Naive thymus-derived CD4-positive, alpha-beta T cell (primary cell): ENCODE data around the gene BACH1. TPM values are rescaled to one million over a fixed set of nuclear protein-coding genes. Genes with fewer than 3 reads are reported as not detected.

ENCODE experiments used
- ATAC-seq: fragments of 150-1000 bp; cut with Tn5 transposase; 2 replicates; pipeline ENCODE4 v1.10.0; 2021; ENCODE audit warnings: mild to moderate bottlenecking, moderate library complexity
- CTCF ChIA-PET: fragments of 350-600 bp; sonication (Branson Sonifier 250); formaldehyde crosslinking; loops from one replicate; lab custom pipeline; 2021; ENCODE audit warnings: antibody characterized with exemption; lab: Charles Lee
- POLR2A ChIA-PET: fragments of 350-600 bp; sonication (Branson Sonifier 250); formaldehyde crosslinking; loops from one replicate; lab custom pipeline; 2021; ENCODE audit warnings: antibody characterized with exemption, inconsistent platforms; lab: Charles Lee
- DNase-seq, 9 donors: peaks; one replicate each; pipeline versions ENCODE4 v3.0.0 to v3.0.0-alpha.2; 2020 to 2022; ENCODE audit warnings: mixed read lengths in 1 of 9
- H3K27ac ChIP-seq: one replicate; pipeline ENCODE4 v1.7.0; 2013; ENCODE audit warnings: mild to moderate bottlenecking, low read depth, low read length, moderate library complexity
- H3K27me3 ChIP-seq, 2 donors: one replicate each; pipeline ENCODE4 v1.7.0; 2013; ENCODE audit warnings: low read length in 2 of 2, mild to moderate bottlenecking in 2 of 2, moderate library complexity in 2 of 2; ENCODE audit not compliant: control insufficient read depth in 2 of 2, insufficient read depth in 2 of 2
- H3K36me3 ChIP-seq, 3 experiments: 1 replicate in 2 of 3; 2 replicates in 1 of 3; pipeline ENCODE4 v1.7.0; 2013; ENCODE audit warnings: low read length in 3 of 3, mild to moderate bottlenecking in 3 of 3, moderate library complexity in 1 of 3; ENCODE audit not compliant: insufficient read depth in 3 of 3, control insufficient read depth in 2 of 3
- H3K4me1 ChIP-seq, 2 donors: one replicate each; pipeline ENCODE4 v1.7.0; 2013; ENCODE audit warnings: low read length in 2 of 2, mild to moderate bottlenecking in 2 of 2, moderate library complexity in 1 of 2; ENCODE audit not compliant: control insufficient read depth in 2 of 2, insufficient read depth in 2 of 2
- H3K4me3 ChIP-seq: 2 replicates; pipeline ENCODE4 v1.7.0; 2013; ENCODE audit warnings: mild to moderate bottlenecking, low read length
- H3K9me3 ChIP-seq, 3 experiments: 1 replicate in 2 of 3; 2 replicates in 1 of 3; pipeline ENCODE4 v1.7.0; 2013; ENCODE audit warnings: low read length in 3 of 3; ENCODE audit not compliant: control insufficient read depth in 2 of 3
- H3K27ac Mint-ChIP-seq, 9 donors: one replicate each; pipeline ENCODE4 v1.8.0; 2020 to 2022; ENCODE audit warnings: mixed read lengths in 9 of 9, mild to moderate bottlenecking in 8 of 9, moderate library complexity in 5 of 9, inconsistent platforms in 2 of 9
- H3K27me3 Mint-ChIP-seq, 5 donors: one replicate each; pipeline ENCODE4 v1.8.0; 2021 to 2022; ENCODE audit warnings: mixed read lengths in 5 of 5, mild to moderate bottlenecking in 1 of 5
- H3K36me3 Mint-ChIP-seq, 5 donors: one replicate each; pipeline ENCODE4 v1.8.0; 2020 to 2022; ENCODE audit warnings: mixed read lengths in 5 of 5, mild to moderate bottlenecking in 3 of 5, inconsistent platforms in 1 of 5
- H3K4me1 Mint-ChIP-seq, 7 donors: one replicate each; pipeline ENCODE4 v1.8.0; 2020 to 2022; ENCODE audit warnings: mixed read lengths in 7 of 7, mild to moderate bottlenecking in 3 of 7, inconsistent platforms in 1 of 7
- H3K4me3 Mint-ChIP-seq, 10 donors: one replicate each; pipeline ENCODE4 v1.8.0; 2020 to 2022; ENCODE audit warnings: mild to moderate bottlenecking in 10 of 10, mixed read lengths in 10 of 10, moderate library complexity in 6 of 10, inconsistent platforms in 2 of 10
- H3K9me3 Mint-ChIP-seq, 11 donors: one replicate each; pipeline ENCODE4 v1.8.0; 2020 to 2022; ENCODE audit warnings: mixed read lengths in 11 of 11, mild to moderate bottlenecking in 4 of 11, inconsistent platforms in 1 of 11, moderate library complexity in 1 of 11
- intact Hi-C, 2 donors: fragments of 100-400 bp; cut with micrococcal nuclease; formaldehyde crosslinking; loops; one replicate each; pipeline ENCODE4 v1.15.1; 2023
- polyA plus RNA-seq, 2 donors: library from polyadenylated mRNA; unstranded; fragments of 300-500 nt; fragmentation: Illumina TruSeq; gene quantifications; one replicate each; pipeline ENCODE4 v1.2.3, GENCODE V29; 2021
- total RNA-seq, 6 experiments: library from RNA in 5 of 6; stranded (reverse) in 5 of 6; gene quantifications; 1 replicate in 5 of 6; 2 replicates in 1 of 6; pipeline ENCODE4 v1.2.3 and lab custom pipeline; 2021 to 2026

BACH1 gene
- total and polyA plus RNA-seq, 7 experiments from 2014 or later, result 22.6 to 95.6 (median 42.0) TPM

DNA sequence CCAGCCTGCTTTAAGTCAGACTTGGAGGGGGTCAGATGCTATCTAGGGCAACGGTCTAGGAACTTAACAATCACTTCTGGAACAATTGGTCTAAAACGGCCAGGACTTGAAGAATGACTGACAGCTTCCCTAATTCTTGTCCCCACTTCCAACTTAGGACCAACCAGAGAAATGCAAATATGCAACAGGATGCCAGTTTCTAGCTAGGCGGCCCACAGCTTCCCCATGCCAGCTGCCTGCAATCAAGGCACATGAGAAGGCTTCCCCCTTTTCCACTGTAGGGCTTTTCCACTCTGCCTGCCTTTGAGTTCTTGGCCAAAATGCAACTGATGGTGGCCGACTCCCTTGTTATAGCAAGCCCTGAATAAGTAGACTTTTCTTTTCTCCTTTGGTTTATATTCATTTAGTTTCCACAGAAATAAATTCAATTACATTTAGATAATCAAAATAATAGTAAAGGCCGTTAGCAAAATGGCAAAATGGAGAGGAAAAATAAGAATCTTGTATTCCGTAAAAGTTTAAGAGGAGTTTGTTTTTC is 80.9 kb downstream of the BACH1 start:
- peaks cover 0 to 11% (median 0%) of the 10 kb centered on the region in 5 donors for H3K36me3 Mint-ChIP-seq
- POLR2A ChIA-PET, result interaction anchor here (0.6 to 0.8 kb wide), 3 partner anchors 37 to 70 kb away, joined by 3 to 4 read pairs (median 3); no protein-coding TSS in a partner anchor
- CTCF ChIA-PET, result interaction anchor here (0.7 kb wide), 1 partner anchor 388 kb away, joined by 3 read pairs; no protein-coding TSS in a partner anchor

DNA sequence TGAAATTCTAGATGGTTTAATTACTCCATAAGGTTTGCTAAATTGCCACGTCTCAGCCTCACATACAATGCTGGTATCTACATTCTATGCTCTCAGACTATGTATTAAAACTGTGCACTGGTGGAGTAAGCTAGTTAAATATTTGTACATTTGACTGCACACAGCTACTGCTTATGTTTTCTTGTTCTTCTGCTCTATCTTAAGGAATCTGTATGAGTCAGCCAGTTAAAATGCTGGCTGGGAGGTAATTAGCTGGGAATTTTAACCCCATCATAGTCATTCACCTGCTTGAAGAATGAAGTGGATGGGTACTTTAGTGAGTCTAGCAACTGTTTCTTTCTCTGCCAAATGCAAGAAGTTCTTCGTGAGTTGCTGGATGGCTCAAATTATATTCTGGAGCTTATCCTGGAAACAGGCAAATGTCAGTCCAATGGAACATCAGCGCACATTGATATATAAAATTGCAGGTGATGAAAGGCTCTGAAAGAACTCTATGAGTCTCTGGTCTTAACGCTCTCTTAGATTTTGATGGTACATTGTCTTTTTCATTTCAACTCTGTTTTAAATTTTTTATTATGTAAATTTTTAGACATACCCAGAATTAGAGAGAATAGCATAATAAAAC is 83.4 kb downstream of the BACH1 start:
- Mint-ChIP-seq H3K9me3 (peaks cover 0 to 1% (median 0%) of the 10 kb centered on the region in 11 donors), H3K4me1 (peaks cover 0 to 3% (median 1%) of the 10 kb centered on the region in 7 donors)

More for the DNA sequence above, 80.9 kb downstream of the BACH1 start:
- H3K4me3 ChIP-seq, result no peak overlapping the region
- no peak overlapping the region for H3K27ac ChIP-seq
- no peaks in the 10 kb centered on the region for H3K27me3 ChIP-seq
- Mint-ChIP-seq H3K9me3 (peaks cover 0 to 1% (median 0%) of the 10 kb centered on the region in 11 donors), H3K27me3 (no peaks in the 10 kb centered on the region), H3K4me1 (peaks cover 5 to 13% (median 10%) of the 10 kb centered on the region in 7 donors), H3K27ac (no peak overlapping the region), H3K4me3 (no peak overlapping the region)
- intact Hi-C loops, result loop anchor here in 1 of 2 donors (5.0 to 10.0 kb wide), 2 partner anchors 385 to 468 kb away; partner anchors contain the start of gene LTN1
- no peaks in the 10 kb centered on the region for H3K36me3 ChIP-seq
- ATAC-seq (no peak), DNase-seq (no peak)
- no peaks in the 10 kb centered on the region for H3K9me3 ChIP-seq
- H3K4me1 ChIP-seq, result peaks cover 5 to 9% of the 10 kb centered on the region in 2 donors

DNA sequence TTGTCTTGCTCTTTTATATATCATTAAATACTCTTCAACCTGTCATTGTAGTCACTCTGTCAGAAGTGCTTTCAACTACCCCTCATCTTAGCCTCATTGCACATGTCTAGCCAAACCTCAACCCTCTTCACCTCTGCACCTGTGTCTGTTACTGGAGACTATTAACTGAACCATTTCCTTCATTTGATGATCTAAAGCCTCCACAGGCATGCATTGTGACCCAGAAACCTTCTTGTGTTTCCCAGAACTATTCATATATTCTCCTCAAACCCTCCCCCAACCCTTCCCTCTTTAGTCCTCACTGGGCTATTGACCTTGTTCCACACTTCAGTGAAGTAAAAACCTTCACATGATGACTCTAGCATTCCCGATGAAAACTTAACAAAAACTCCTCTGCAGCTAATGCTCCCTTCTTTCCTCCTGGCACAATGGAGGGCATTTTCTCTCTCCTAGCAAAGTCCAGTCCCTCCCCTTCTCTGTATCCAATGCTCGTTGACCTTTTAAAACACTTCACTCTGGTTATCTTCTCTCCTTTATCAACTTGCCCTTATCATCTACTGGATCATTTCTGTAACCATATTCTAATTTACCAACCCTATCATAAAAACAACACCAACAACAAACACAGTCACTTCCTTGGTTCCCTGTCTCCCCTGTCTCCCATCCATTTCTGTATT is 86.1 kb downstream of the BACH1 start:
- H3K27me3 ChIP-seq, result no peaks in the 10 kb centered on the region
- Mint-ChIP-seq H3K27ac (no peak overlapping the region), H3K9me3 (peaks cover 0 to 1% (median 0%) of the 10 kb centered on the region in 11 donors), H3K36me3 (peaks cover 0 to 6% (median 0%) of the 10 kb centered on the region in 5 donors), H3K27me3 (no peaks in the 10 kb centered on the region), H3K4me1 (no peaks in the 10 kb centered on the region), H3K4me3 (no peak overlapping the region)
- H3K36me3 ChIP-seq, result no peaks in the 10 kb centered on the region
- no peak overlapping the region for H3K27ac ChIP-seq
- H3K4me1 ChIP-seq, result no peaks in the 10 kb centered on the region
- no peak overlapping the region for H3K4me3 ChIP-seq
- ATAC-seq, result no peak
- intact Hi-C loops, result no loop called here
- H3K9me3 ChIP-seq, result no peaks in the 10 kb centered on the region
- CTCF ChIA-PET, result interaction anchor here (1.3 kb wide), 1 partner anchor 8 kb away, joined by 3 read pairs; no protein-coding TSS in a partner anchor
- DNase-seq, result no peak
- POLR2A ChIA-PET, result no interaction called here

More for the DNA sequence above, 83.4 kb downstream of the BACH1 start:
- intact Hi-C loops, result no loop called here
- ATAC-seq, result no peak
- no peak overlapping the region for H3K27ac ChIP-seq
- Mint-ChIP-seq H3K27me3 (no peaks in the 10 kb centered on the region), H3K27ac (no peak overlapping the region), H3K4me3 (no peak overlapping the region), H3K36me3 (peaks cover 0 to 10% (median 0%) of the 10 kb centered on the region in 5 donors)
- no peaks in the 10 kb centered on the region for H3K9me3 ChIP-seq
- POLR2A ChIA-PET, result no interaction called here
- H3K4me3 ChIP-seq, result no peak overlapping the region
- no peaks in the 10 kb centered on the region for H3K4me1 ChIP-seq
- H3K27me3 ChIP-seq, result no peaks in the 10 kb centered on the region
- no peaks in the 10 kb centered on the region for H3K36me3 ChIP-seq
- no peak for DNase-seq
- CTCF ChIA-PET, result no interaction called here

DNA sequence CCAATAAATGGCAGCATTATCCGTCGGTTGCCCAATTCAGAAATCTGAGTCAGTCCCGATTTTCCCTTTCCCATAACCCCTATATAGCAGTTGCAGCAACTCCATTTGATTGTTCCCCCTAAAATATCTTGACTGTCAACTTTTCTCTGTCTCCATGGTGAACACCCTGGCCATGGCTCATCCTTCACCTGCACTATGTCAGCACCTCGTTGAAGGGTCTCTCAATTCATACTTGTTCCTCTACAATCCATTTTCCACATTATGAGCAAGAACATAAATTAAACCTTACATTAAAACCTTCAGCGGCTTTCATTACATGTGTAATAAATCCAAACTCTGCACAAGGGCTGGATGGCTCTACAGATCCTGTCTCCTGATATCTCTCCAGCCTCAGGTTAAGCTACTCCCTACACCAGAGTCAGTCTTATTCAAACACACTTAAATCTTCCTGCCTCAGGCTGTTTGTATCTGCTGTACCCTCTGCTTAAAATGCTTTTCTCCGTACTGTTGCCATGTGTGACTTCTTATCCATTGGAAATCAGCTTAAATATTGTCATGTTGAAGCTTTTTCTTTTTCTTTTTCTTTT is 87.3 kb downstream of the BACH1 start:
- no peak for ATAC-seq
- no peaks in the 10 kb centered on the region for H3K27me3 Mint-ChIP-seq
- Histone ChIP-seq H3K4me1 (no peaks in the 10 kb centered on the region), H3K36me3 (no peaks in the 10 kb centered on the region), H3K9me3 (no peaks in the 10 kb centered on the region), H3K27me3 (no peaks in the 10 kb centered on the region), H3K4me3 (no peak overlapping the region), H3K27ac (no peak overlapping the region)
- ChIA-PET CTCF (interaction anchor here (1.3 kb wide), 1 partner anchor 9 kb away, joined by 3 read pairs; no protein-coding TSS in a partner anchor), POLR2A (no interaction called here)
- H3K4me1 Mint-ChIP-seq, result no peaks in the 10 kb centered on the region
- H3K4me3 Mint-ChIP-seq, result no peak overlapping the region
- peaks cover 0 to 1% (median 0%) of the 10 kb centered on the region in 11 donors for H3K9me3 Mint-ChIP-seq
- intact Hi-C loops, result no loop called here
- no peak overlapping the region for H3K27ac Mint-ChIP-seq
- H3K36me3 Mint-ChIP-seq, result peaks cover 0 to 6% (median 0%) of the 10 kb centered on the region in 5 donors
- no peak for DNase-seq

DNA sequence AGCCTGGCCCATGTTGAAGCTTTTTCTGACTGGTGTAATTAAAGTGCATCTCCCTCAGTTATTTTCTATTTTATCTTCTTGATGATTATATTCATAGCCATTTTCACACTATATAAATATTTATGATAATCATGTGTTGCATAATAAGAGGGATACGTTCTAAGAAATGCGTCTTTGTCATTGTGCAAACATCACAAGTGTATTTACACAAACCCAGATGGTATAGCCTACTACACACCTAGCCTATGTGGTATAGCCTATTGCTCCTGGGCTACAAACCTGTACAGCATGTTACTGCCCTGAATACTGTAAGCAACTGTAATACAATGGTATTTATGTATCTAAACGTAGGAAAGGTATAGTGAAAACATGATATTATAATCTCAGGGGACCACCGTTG is 88.1 kb downstream of the BACH1 start:
- no peaks in the 10 kb centered on the region for H3K4me1 ChIP-seq
- no peaks in the 10 kb centered on the region for H3K27me3 ChIP-seq
- no peak overlapping the region for H3K4me3 ChIP-seq
- ChIA-PET POLR2A (no interaction called here), CTCF (no interaction called here)
- no peaks in the 10 kb centered on the region for H3K27me3 Mint-ChIP-seq
- DNase-seq, result no peak
- no peaks in the 10 kb centered on the region for H3K36me3 ChIP-seq
- H3K4me3 Mint-ChIP-seq, result no peak overlapping the region
- no peak overlapping the region for H3K27ac ChIP-seq
- H3K9me3 Mint-ChIP-seq, result peaks cover 0 to 1% (median 0%) of the 10 kb centered on the region in 11 donors
- no peaks in the 10 kb centered on the region for H3K4me1 Mint-ChIP-seq
- ATAC-seq, result no peak
- no peaks in the 10 kb centered on the region for H3K9me3 ChIP-seq
- H3K36me3 Mint-ChIP-seq, result peaks cover 0 to 4% (median 0%) of the 10 kb centered on the region in 5 donors
- no peak overlapping the region for H3K27ac Mint-ChIP-seq
- intact Hi-C loops, result no loop called here

DNA sequence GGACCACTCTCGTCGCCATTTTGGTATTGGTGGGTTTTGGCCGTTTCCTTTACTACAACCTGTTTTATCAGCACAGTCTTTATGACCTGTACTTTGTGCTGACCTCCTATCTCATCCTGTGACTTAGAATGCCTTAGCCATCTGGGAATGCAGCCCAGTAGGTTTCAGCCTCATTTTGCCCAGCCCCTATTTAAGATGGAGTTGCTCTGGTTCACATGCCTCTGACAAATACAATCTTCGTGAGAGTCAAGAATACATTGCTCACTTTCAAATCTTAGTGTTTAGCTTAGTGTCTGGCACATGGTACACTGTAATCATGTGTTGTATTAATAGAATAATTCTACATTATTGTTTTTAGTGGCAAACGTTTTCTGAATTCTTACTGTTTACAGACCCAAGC is 88.9 kb downstream of the BACH1 start:
- Mint-ChIP-seq H3K36me3 (peaks cover 0 to 5% (median 0%) of the 10 kb centered on the region in 5 donors), H3K27me3 (no peaks in the 10 kb centered on the region), H3K27ac (no peak overlapping the region), H3K4me1 (no peaks in the 10 kb centered on the region), H3K9me3 (peaks cover 0 to 1% (median 0%) of the 10 kb centered on the region in 11 donors), H3K4me3 (no peak overlapping the region)
- POLR2A ChIA-PET, result no interaction called here
- no peaks in the 10 kb centered on the region for H3K9me3 ChIP-seq
- DNase-seq, result no peak
- H3K4me3 ChIP-seq, result no peak overlapping the region
- H3K4me1 ChIP-seq, result no peaks in the 10 kb centered on the region
- no peak for ATAC-seq
- no peak overlapping the region for H3K27ac ChIP-seq
- intact Hi-C loops, result no loop called here
- no peaks in the 10 kb centered on the region for H3K27me3 ChIP-seq
- CTCF ChIA-PET, result no interaction called here
- H3K36me3 ChIP-seq, result no peaks in the 10 kb centered on the region
